PC-3 (cell line): Measurements from ENCODE around the gene SPINT3.

Experiments
- CTCF ChIP-seq: fragments of 300-600 bp; sonication (generic); conservative IDR thresholded peaks from 2 replicates; pipeline ENCODE4 v1.5.1; 2017; ENCODE audit warnings: antibody characterized with exemption, low read depth, mild to moderate bottlenecking, low read length
- EZH2 ChIP-seq: fragments of 300-600 bp; sonication (generic); IDR thresholded peaks from one replicate; pipeline ENCODE4 v1.6.1; 2017; ENCODE audit warnings: antibody characterized with exemption, mild to moderate bottlenecking, low read length; ENCODE audit not compliant: unreplicated experiment
- EZH2phosphoT487 ChIP-seq: fragments of 300-600 bp; sonication (generic); IDR thresholded peaks from 2 replicates; pipeline ENCODE4 v1.6.1; 2018; ENCODE audit warnings: mild to moderate bottlenecking, antibody characterized with exemption, low read length, borderline replicate concordance

GRCh38 chr20:45547206-45547770 lies 31.9 kb upstream of the SPINT3 start, which contains the start of gene EPPIN:
- TF ChIP-seq CTCF: no peak
- no peak for TF ChIP-seq EZH2
- no peak for TF ChIP-seq EZH2phosphoT487
